Activated CD4-positive, alpha-beta T cell treated with anti-CD3 and anti-CD28 coated beads, Interleukin-2, amount 50 U/mL, for 48 hours (primary cell): Measurements from ENCODE around the gene HOXA13.

Source experiments
- DNase-seq, 2 experiments: peaks; one replicate each; pipeline ENCODE4 v3.0.0-alpha.2; 2020

HOXA13 gene

GRCh38 chr7:27146491-27147198, 53.2 kb downstream of the HOXA13 start:
- no peak for DNase-seq

DNA sequence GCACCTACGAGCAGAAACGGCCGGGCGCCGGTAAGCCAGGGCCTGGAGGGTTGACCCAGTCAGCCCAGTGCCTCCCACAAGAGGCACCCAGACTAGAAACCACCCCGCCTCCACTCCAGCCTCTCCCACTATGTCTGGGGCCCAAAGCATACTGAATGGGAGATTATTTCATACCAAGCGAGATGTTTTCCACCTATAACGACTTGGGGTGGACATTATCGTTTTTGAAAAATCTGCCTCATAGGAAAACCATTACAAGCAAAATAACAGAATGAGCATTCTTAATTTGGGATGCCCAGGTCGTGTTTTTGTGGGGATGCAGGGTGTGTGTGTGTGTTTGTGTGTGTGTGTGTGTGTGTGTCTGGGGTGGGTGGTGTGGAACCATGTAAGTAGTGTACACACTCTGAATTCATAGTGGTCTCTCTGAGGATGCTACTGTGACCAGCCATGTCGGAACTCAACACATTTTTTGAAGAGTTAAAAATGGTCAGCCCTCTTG, 53.9 kb downstream of the HOXA13 start:
- no peak for DNase-seq

DNA sequence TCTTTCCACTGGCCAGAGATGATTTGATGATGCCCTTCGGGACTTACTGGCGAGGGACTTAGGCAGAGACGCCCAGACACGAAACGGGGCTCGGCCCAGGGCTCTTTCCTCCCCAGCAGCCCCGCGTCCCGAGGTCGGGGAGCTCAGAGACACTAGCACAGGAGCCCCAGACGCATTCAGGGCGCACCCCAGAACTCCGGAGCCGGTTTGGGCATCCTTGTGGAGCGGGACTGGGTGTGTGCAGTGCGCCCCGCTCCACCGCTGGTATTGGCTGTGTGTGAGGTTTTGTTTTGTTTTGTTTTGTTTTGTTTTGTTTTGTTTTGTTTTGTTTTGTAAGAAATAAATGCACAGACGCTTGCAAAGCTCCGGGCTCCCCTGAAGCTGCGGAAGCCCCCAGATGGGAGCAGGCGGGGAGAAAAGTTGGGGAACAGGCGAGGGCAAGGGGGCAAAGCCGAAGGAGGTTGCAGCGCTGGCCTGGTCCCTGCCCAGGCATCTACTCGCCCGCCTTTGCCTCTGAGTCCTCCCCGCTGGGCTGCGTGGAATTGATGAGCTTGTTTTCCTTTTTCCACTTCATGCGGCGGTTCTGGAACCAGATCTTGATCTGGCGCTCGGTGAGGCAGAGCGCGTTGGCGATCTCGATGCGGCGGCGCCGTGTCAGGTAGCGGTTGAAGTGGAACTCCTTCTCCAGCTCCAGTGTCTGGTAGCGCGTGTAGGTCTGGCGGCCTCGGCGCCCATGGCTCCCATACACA, 54.6 kb downstream of the HOXA13 start:
- no peak for DNase-seq

GRCh38 chr7:27144781-27145164, 55.1 kb downstream of the HOXA13 start:
- no peak for DNase-seq
